Keratinocyte (primary cell): Measurements from ENCODE around the gene RHOXF1. TPM values are rescaled to one million over a fixed set of nuclear protein-coding genes. Genes with fewer than 3 reads are reported as not detected.

ENCODE experiments used
- DNase-seq: peaks from one replicate; pipeline ENCODE4 v3.0.0-alpha.2; 2011; ENCODE audit warnings: low read depth, missing footprints, low spot score
- FAIRE-seq: peaks from 2 replicates; lab custom pipeline; 2011; peaks lifted over from hg19 to GRCh38; lab: Jason Lieb, UNC
- H2AFZ ChIP-seq: 2 replicates; pipeline ENCODE4 v1.6.0; 2012; ENCODE audit warnings: low read length, control low read depth, inconsistent platforms; ENCODE audit not compliant: control insufficient read depth
- H3K27ac ChIP-seq: 2 replicates; pipeline ENCODE4 v1.5.1; 2011; ENCODE audit warnings: low read length; ENCODE audit not compliant: control insufficient read depth, insufficient read depth
- H3K27me3 ChIP-seq: 3 replicates; pipeline ENCODE4 v1.6.0; 2011; ENCODE audit warnings: low read length; ENCODE audit not compliant: control insufficient read depth, insufficient read depth; ENCODE audit errors: extremely low read depth
- H3K36me3 ChIP-seq, 2 experiments: 2 replicates in 1 of 2; 3 replicates in 1 of 2; pipeline ENCODE4 v1.5.1; 2011; ENCODE audit warnings: low read length in 2 of 2, mild to moderate bottlenecking in 1 of 2; ENCODE audit not compliant: control insufficient read depth in 2 of 2, insufficient read depth in 2 of 2; ENCODE audit errors: extremely low read depth in 1 of 2
- H3K4me1 ChIP-seq: 3 replicates; pipeline ENCODE4 v1.5.1; 2011; ENCODE audit warnings: low read length; ENCODE audit not compliant: control insufficient read depth, insufficient read depth; ENCODE audit errors: extremely low read depth
- H3K4me2 ChIP-seq: 3 replicates; pipeline ENCODE4 v1.6.0; 2011; ENCODE audit warnings: low read depth, low read length; ENCODE audit not compliant: control insufficient read depth, insufficient read depth; ENCODE audit errors: extremely low read depth
- H3K4me3 ChIP-seq, 3 experiments: fragments of 200-600 bp in 1 of 3; sonication (generic) in 1 of 3; 2 replicates in 2 of 3; 3 replicates in 1 of 3; pipeline ENCODE4 v1.5.1; 2011 to 2016; ENCODE audit warnings: low read length in 3 of 3, mild to moderate bottlenecking in 3 of 3, control low read depth in 2 of 3, inconsistent platforms in 1 of 3, low read depth in 1 of 3, mixed read lengths in 1 of 3, mixed run types in 1 of 3, moderate library complexity in 1 of 3; ENCODE audit not compliant: control insufficient read depth in 2 of 3, insufficient read depth in 2 of 3; ENCODE audit errors: extremely low read depth in 1 of 3
- H3K79me2 ChIP-seq: 2 replicates; pipeline ENCODE4 v1.6.0; 2012; ENCODE audit warnings: low read length; ENCODE audit not compliant: control insufficient read depth, insufficient read depth
- H3K9ac ChIP-seq: 3 replicates; pipeline ENCODE4 v1.6.0; 2011; ENCODE audit warnings: low read length; ENCODE audit not compliant: control insufficient read depth, insufficient read depth; ENCODE audit errors: extremely low read depth
- H3K9me1 ChIP-seq: 3 replicates; pipeline ENCODE4 v1.6.0; 2011; ENCODE audit warnings: low read length; ENCODE audit not compliant: control insufficient read depth, insufficient read depth; ENCODE audit errors: extremely low read depth
- H3K9me3 ChIP-seq: 2 replicates; pipeline ENCODE4 v1.5.1; 2012; ENCODE audit warnings: low read depth, low read length; ENCODE audit not compliant: control insufficient read depth
- H4K20me1 ChIP-seq: 3 replicates; pipeline ENCODE4 v1.6.0; 2011; ENCODE audit warnings: low read length; ENCODE audit not compliant: control insufficient read depth, insufficient read depth; ENCODE audit errors: extremely low read depth
- EZH2 ChIP-seq: IDR thresholded peaks from one replicate; pipeline ENCODE4 v1.6.1; 2012; ENCODE audit warnings: inconsistent platforms, mild to moderate bottlenecking, low read length, moderate library complexity
- dilution Hi-C: fragments of 300-500 bp; cut with MboI; formaldehyde crosslinking; loops from one replicate; pipeline ENCODE4 v1.7.0; 2020; ENCODE audit warnings: low sequenced_read_pairs; ENCODE audit not compliant: extremely low pct_ligation_motif_present
- polyA plus RNA-seq, 5 experiments: library from polyadenylated mRNA; depleted of rRNA in 3 of 5; stranded (reverse) in 3 of 5; stranded (forward) in 1 of 5; unstranded in 1 of 5; fragments of >200 nt; gene quantifications; 1 replicate in 1 of 5; 2 replicates in 3 of 5; 3 replicates in 1 of 5; pipeline versions ENCODE4 v1.2.1 to v1.2.3, GENCODE V29; 2011 to 2012; ENCODE audit warnings: missing spikeins in 2 of 5, low read depth in 1 of 5, low replicate concordance in 1 of 5
- TF ChIP-seq, protein P1 (sequence below), 3 experiments: IDR thresholded peaks in 1 of 3; conservative IDR thresholded peaks in 1 of 3; optimal IDR thresholded peaks in 1 of 3; 2 replicates in 2 of 3; 3 replicates in 1 of 3; pipeline versions ENCODE3 to v1.5.1; 2011; ENCODE audit warnings: low read length in 3 of 3, mild to moderate bottlenecking in 3 of 3, moderate library complexity in 2 of 3, control low read depth in 1 of 3, inconsistent platforms in 1 of 3; ENCODE audit not compliant: insufficient read depth in 2 of 3; ENCODE audit errors: extremely low read depth in 1 of 3

The RHOXF1 gene
- polyA plus RNA-seq, 1 donor (not counting 4 experiments of a cell fraction or from before 2014, with no cell fraction given) = not detected

DNA sequence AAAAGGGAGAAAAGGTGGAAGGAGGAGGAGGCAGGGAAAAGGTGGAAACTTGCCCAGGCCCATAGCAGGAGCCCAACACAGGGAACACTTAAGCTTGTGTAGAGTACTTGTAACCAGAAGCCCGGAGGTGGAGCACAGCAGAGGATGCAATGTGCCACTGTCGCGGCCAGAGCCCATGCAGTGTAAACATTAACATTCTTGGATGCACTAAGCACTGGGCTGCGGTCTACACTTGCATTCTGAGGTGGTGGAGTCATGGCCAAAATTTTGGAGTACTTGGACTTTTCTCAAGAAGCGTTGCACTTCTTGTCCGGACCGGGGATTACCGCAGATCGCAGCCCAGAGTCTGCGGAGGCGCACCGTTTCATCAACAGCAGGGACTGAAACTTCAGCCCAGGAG lies 4.5 kb upstream of the RHOXF1 start:
- no peaks in the 10 kb centered on the region for H3K4me1 ChIP-seq
- FAIRE-seq (no peak), DNase-seq (no peak)
- H4K20me1 ChIP-seq = no peaks in the 10 kb centered on the region
- H3K9ac ChIP-seq = no peak overlapping the region
- no peak overlapping the region for H2AFZ ChIP-seq
- no peak overlapping the region for H3K4me2 ChIP-seq
- H3K27ac ChIP-seq = no peak overlapping the region
- dilution Hi-C loops = no loop called here
- no peaks in the 10 kb centered on the region for H3K27me3 ChIP-seq
- no peaks in the 10 kb centered on the region for H3K79me2 ChIP-seq
- H3K9me3 ChIP-seq = no peaks in the 10 kb centered on the region
- no peaks in the 10 kb centered on the region for H3K9me1 ChIP-seq
- TF ChIP-seq, protein P1, sequence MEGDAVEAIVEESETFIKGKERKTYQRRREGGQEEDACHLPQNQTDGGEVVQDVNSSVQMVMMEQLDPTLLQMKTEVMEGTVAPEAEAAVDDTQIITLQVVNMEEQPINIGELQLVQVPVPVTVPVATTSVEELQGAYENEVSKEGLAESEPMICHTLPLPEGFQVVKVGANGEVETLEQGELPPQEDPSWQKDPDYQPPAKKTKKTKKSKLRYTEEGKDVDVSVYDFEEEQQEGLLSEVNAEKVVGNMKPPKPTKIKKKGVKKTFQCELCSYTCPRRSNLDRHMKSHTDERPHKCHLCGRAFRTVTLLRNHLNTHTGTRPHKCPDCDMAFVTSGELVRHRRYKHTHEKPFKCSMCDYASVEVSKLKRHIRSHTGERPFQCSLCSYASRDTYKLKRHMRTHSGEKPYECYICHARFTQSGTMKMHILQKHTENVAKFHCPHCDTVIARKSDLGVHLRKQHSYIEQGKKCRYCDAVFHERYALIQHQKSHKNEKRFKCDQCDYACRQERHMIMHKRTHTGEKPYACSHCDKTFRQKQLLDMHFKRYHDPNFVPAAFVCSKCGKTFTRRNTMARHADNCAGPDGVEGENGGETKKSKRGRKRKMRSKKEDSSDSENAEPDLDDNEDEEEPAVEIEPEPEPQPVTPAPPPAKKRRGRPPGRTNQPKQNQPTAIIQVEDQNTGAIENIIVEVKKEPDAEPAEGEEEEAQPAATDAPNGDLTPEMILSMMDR (optimal IDR thresholded peaks at IDR 0.05 in 1 of 3, IDR thresholded peaks at IDR 0.05 in 1 of 3, conservative IDR thresholded peaks at IDR 0.05 in 1 of 3; ENCODE audit: extremely low read depth in 1 of 3, insufficient read depth in 2 of 3, low read length in 3 of 3) = no peak
- H3K36me3 ChIP-seq = no peaks in the 10 kb centered on the region
- H3K4me3 ChIP-seq = no peak overlapping the region

DNA sequence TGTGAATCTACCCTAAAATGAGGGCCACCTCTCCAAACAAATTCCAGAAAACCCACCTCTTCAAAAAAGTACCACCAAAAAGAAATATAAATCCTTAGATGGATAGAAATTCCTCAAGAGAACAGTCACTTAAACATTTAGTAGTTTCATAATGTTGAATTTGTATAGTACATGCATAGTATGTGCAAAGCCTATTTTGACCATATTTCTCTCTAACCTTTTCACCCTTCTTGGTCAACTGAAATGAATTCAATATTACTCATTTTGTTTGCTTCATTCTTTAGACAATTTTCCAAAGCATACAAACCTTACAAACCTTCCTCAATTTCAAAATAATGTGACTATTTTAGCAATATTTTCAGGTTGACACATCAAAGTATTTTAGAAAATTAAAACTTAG lies 4.1 kb downstream of the RHOXF1 start:
- dilution Hi-C loops = no loop called here

More for the DNA sequence above, 4.1 kb downstream of the RHOXF1 start:
- Histone ChIP-seq H3K27ac (no peak overlapping the region), H3K79me2 (no peaks in the 10 kb centered on the region), H3K4me2 (no peak overlapping the region), H2AFZ (no peak overlapping the region), H3K4me1 (no peaks in the 10 kb centered on the region), H4K20me1 (no peaks in the 10 kb centered on the region), H3K36me3 (no peaks in the 10 kb centered on the region), H3K4me3 (no peak overlapping the region), H3K27me3 (no peaks in the 10 kb centered on the region), H3K9me1 (no peaks in the 10 kb centered on the region), H3K9ac (no peak overlapping the region), H3K9me3 (no peaks in the 10 kb centered on the region)
- TF ChIP-seq EZH2 = no peak
- TF ChIP-seq, protein P1 (optimal IDR thresholded peaks at IDR 0.05 in 1 of 3, IDR thresholded peaks at IDR 0.05 in 1 of 3, conservative IDR thresholded peaks at IDR 0.05 in 1 of 3; ENCODE audit: extremely low read depth in 1 of 3, insufficient read depth in 2 of 3, low read length in 3 of 3) = no peak
- no peak for DNase-seq
- no peak for FAIRE-seq
